ENCODE results near the gene MCHR1. TPM values are rescaled to one million over a fixed set of nuclear protein-coding genes. Genes with fewer than 3 reads are reported as not detected.

MCHR1 gene
- total RNA-seq, 2 experiments from 2014 or later, result not detected

DNA sequence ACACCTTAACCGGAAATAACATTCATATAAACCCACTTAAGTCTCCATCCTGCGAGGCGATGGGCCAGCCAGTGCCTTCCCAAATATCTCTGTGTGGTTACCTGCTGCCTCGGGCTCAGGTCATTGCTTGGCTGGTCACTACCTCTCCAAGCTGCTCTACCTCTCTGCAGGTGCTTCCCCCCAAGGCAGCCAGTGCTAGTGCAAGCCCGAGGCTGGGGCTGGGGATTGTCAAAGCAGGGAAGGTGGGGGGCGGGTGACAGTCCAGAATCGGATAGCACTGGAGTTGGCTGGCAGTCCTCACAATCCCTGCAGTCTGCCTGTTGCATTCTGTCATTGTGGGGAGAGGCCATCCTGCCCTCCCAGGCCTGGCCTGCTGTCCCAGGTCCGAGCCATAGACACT, 11.1 kb downstream of the MCHR1 start:
- TF ChIP-seq, protein P1, sequence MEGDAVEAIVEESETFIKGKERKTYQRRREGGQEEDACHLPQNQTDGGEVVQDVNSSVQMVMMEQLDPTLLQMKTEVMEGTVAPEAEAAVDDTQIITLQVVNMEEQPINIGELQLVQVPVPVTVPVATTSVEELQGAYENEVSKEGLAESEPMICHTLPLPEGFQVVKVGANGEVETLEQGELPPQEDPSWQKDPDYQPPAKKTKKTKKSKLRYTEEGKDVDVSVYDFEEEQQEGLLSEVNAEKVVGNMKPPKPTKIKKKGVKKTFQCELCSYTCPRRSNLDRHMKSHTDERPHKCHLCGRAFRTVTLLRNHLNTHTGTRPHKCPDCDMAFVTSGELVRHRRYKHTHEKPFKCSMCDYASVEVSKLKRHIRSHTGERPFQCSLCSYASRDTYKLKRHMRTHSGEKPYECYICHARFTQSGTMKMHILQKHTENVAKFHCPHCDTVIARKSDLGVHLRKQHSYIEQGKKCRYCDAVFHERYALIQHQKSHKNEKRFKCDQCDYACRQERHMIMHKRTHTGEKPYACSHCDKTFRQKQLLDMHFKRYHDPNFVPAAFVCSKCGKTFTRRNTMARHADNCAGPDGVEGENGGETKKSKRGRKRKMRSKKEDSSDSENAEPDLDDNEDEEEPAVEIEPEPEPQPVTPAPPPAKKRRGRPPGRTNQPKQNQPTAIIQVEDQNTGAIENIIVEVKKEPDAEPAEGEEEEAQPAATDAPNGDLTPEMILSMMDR (IDR thresholded peaks at IDR 0.05), result no peak
- ATAC-seq (no peak), DNase-seq (no peak)
- intact Hi-C loops (cut with micrococcal nuclease), result no loop called here
- no peak overlapping the region for H3K27ac Mint-ChIP-seq
- H3K9me3 Mint-ChIP-seq, result no peaks in the 10 kb centered on the region
- POLR2A ChIA-PET, result no interaction called here
- H3K4me1 Mint-ChIP-seq (ENCODE audit: low read depth), result peaks cover under 1% of the 10 kb centered on the region
- no peaks in the 10 kb centered on the region for H3K27me3 Mint-ChIP-seq
- H3K36me3 Mint-ChIP-seq (ENCODE audit: low read depth), result no peaks in the 10 kb centered on the region
- CTCF ChIA-PET, result no interaction called here
- H3K4me3 Mint-ChIP-seq, result no peak overlapping the region

DNA sequence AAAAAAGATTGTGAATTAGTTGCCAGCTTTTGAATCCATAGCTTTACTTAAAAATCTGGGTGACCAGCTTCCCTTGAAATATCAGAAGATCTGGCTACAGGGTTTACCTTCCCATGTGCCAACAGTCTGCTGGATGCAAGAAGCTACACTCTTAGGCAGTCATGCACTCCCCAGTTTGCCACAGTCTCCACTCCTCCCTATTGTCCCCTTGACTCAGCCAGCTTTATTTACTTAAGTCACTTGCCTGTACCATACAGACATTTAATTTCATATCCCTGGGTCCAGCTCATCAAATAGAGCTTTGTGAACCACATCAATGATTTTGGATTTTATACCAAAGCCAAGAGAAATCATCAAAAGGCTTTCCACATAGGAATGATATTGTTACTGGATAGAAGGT, 12.2 kb downstream of the MCHR1 start:
- H3K9me3 Mint-ChIP-seq, result no peaks in the 10 kb centered on the region
- H3K27ac Mint-ChIP-seq, result no peak overlapping the region
- intact Hi-C loops (cut with micrococcal nuclease), result no loop called here
- no peaks in the 10 kb centered on the region for H3K27me3 Mint-ChIP-seq
- POLR2A ChIA-PET, result no interaction called here
- DNase-seq, result no peak
- H3K36me3 Mint-ChIP-seq (ENCODE audit: low read depth), result no peaks in the 10 kb centered on the region
- TF ChIP-seq, protein P1 (IDR thresholded peaks at IDR 0.05), result no peak
- no peak overlapping the region for H3K4me3 Mint-ChIP-seq
- CTCF ChIA-PET, result interaction anchor here (1.2 to 1.5 kb wide), 2 partner anchors 9 to 69 kb away, joined by 5 to 8 read pairs; no protein-coding TSS in a partner anchor
- H3K4me1 Mint-ChIP-seq (ENCODE audit: low read depth), result no peaks in the 10 kb centered on the region
- ATAC-seq, result no peak

DNA sequence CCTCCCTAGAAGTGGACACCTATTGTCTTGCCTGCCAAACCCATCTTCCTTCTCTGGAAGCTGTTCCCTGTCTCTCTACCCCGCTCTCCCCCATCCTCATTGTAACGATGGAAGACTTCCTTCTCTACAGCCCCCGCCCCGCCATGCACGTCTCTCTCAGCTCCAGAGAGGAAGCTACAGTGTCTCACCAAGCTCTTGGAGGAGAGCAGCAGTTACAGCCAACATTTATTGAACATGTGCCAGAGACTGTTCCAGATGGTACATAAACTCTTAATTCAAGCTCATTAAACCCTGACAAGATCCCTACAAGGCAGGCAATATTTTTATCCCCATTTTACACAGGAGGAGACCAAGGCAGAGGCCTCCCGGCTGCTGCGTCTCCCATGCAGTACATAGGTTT, 15.1 kb downstream of the MCHR1 start:
- no peak for ATAC-seq
- ChIA-PET CTCF (interaction anchor here (1.9 kb wide), 1 partner anchor 11 kb away, joined by 8 read pairs; no protein-coding TSS in a partner anchor), POLR2A (interaction anchor here (0.8 kb wide), 1 partner anchor 11 kb away, joined by 3 read pairs; no protein-coding TSS in a partner anchor)
- intact Hi-C loops (cut with micrococcal nuclease), result no loop called here
- TF ChIP-seq, protein P1 (IDR thresholded peaks at IDR 0.05), result no peak
- DNase-seq, result no peak
- Mint-ChIP-seq H3K9me3 (no peaks in the 10 kb centered on the region), H3K27me3 (peaks cover 3% of the 10 kb centered on the region), H3K4me3 (no peak overlapping the region), H3K27ac (no peak overlapping the region), H3K4me1 (ENCODE audit: low read depth) (no peaks in the 10 kb centered on the region), H3K36me3 (ENCODE audit: low read depth) (no peaks in the 10 kb centered on the region)

DNA sequence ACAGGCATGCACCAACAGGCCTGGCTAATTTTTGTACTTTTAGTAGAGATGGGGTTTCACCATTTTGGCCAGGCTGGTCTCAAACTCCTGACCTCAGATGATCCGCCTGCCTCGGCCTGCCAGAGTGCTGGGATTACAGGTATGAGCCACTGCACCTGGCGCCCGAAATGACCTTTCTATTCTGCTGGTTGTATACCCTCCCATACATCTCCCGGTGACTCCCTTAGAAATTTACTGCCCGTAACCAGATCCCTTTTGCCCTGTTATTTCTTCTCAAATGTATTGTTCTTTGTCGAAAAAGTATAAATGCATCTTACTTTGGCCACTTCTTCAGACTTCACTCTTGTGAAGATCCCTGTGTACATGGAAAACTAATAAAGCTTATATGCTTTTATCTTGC, 22.0 kb downstream of the MCHR1 start:
- peaks cover 3% of the 10 kb centered on the region for H3K27me3 Mint-ChIP-seq
- CTCF ChIA-PET, result interaction anchor here (1.4 to 3.7 kb wide), 2 partner anchors 18 to 59 kb away, joined by 5 to 16 read pairs; no protein-coding TSS in a partner anchor
- POLR2A ChIA-PET, result no interaction called here
- H3K4me1 Mint-ChIP-seq (ENCODE audit: low read depth), result peaks cover 10% of the 10 kb centered on the region
- H3K36me3 Mint-ChIP-seq (ENCODE audit: low read depth), result no peaks in the 10 kb centered on the region
- intact Hi-C loops (cut with micrococcal nuclease), result no loop called here
- no peak for DNase-seq
- TF ChIP-seq, protein P1 (IDR thresholded peaks at IDR 0.05), result no peak
- no peak for ATAC-seq
- no peaks in the 10 kb centered on the region for H3K9me3 Mint-ChIP-seq
- no peak overlapping the region for H3K27ac Mint-ChIP-seq
- no peak overlapping the region for H3K4me3 Mint-ChIP-seq

DNA sequence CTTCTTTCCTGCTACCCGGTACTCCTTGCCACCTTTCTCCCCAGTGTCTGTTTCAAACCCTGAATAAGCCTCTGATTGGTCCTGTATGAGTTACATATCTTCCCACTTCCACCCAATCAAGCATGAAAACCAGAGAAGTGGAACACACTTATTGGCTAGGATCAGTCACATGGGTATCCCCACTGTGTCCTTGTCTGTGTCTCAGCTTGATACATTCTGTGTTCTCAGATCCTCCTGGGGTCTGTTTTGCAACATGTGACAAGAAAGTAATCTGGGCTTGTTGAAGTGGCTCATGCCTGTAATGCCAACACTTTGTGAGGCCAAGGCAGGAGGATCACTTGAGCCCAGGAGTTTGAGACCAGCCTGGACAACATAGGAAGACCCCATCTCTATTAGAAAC, 23.9 kb downstream of the MCHR1 start:
- TF ChIP-seq, protein P1 (IDR thresholded peaks at IDR 0.05), result no peak
- Mint-ChIP-seq H3K4me1 (ENCODE audit: low read depth) (peaks cover 10% of the 10 kb centered on the region), H3K27ac (no peak overlapping the region), H3K4me3 (no peak overlapping the region), H3K27me3 (no peaks in the 10 kb centered on the region), H3K9me3 (no peaks in the 10 kb centered on the region), H3K36me3 (ENCODE audit: low read depth) (no peaks in the 10 kb centered on the region)
- intact Hi-C loops (cut with micrococcal nuclease), result no loop called here
- peak; percentile 34 for ATAC-seq
- POLR2A ChIA-PET, result no interaction called here
- CTCF ChIA-PET, result interaction anchor here (3.7 kb wide), 1 partner anchor 20 kb away, joined by 16 read pairs; no protein-coding TSS in a partner anchor
- no peak for DNase-seq
